Head of caudate nucleus (tissue), 42 donors: ENCODE data around the gene NT5C1A.

ENCODE experiments used
- DNase-seq, 42 donors: peaks; one replicate each; pipeline versions ENCODE4 v3.0.0 to v3.0.0-alpha.2; 2020 to 2021; ENCODE audit warnings: mixed read lengths in 7 of 42
- intact Hi-C: fragments of 100-400 bp; cut with DNase I; formaldehyde crosslinking; loops from one replicate; pipeline ENCODE4 v1.15.0; 2022

NT5C1A gene

GRCh38 chr1:39625009-39625408 lies 46.9 kb downstream of the NT5C1A start:
- intact Hi-C loops = no loop called here

DNA sequence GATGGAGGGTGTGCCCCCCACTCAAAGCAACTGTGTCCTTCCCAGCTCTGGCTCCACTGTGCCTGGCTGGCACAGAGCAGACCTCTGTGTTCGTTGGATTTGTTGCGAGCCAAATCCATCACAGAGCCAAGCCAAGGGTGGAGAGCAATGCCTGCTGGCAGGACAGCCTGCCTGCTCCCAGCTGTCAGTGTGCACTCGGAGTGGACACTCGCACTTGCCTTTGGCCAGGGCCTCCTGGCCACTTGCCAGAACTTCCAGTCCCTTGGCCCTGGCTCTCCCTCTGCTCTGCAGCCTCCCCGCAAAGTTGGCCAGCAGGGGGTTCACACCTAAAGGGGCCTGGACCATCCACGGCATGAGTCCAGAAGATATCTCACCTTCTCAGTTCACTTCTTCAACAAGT lies 48.9 kb downstream of the NT5C1A start:
- intact Hi-C loops = no loop called here
- DNase-seq = peak in 36 of 42 donors; percentile 11 to 73 (median 36)

More at GRCh38 chr1:39625009-39625408, 46.9 kb downstream of the NT5C1A start:
- no peak for DNase-seq

- intact Hi-C loops = no loop called here
- DNase-seq = no peak
Observed at GRCh38 chr1:39622427-39622826, 49.5 kb downstream of the NT5C1A start.

GRCh38 chr1:39620659-39621165 lies 51.2 kb downstream of the NT5C1A start:
- intact Hi-C loops = no loop called here

DNA sequence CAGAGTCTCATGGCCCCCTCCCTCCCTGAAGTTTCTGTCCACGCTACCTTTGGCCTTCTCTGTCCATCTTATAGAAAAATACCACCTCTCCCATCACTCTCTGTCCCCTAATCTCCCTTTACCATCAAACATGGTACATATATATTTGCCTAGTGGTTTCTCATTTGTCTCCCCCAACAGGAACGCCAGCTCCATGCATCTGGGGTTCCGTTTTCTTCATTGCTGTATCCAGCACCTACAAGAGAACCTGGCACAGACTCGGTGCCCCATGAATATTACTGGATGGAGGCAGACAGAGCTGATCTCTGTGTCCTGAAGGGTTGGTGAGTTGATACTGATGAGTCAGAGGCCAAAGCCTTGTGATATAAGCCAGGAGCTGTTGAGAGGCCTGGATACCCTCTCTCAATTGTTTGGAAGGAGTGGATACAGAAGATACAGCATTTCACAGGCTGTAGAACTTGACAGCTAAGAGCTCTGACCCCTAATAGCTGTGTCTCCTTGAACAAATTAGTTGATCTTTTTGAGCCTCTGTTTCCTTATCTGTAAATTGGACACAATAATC lies 54.3 kb downstream of the NT5C1A start:
- DNase-seq = no peak
- intact Hi-C loops = no loop called here

More at GRCh38 chr1:39620659-39621165, 51.2 kb downstream of the NT5C1A start:
- no peak for DNase-seq

DNA sequence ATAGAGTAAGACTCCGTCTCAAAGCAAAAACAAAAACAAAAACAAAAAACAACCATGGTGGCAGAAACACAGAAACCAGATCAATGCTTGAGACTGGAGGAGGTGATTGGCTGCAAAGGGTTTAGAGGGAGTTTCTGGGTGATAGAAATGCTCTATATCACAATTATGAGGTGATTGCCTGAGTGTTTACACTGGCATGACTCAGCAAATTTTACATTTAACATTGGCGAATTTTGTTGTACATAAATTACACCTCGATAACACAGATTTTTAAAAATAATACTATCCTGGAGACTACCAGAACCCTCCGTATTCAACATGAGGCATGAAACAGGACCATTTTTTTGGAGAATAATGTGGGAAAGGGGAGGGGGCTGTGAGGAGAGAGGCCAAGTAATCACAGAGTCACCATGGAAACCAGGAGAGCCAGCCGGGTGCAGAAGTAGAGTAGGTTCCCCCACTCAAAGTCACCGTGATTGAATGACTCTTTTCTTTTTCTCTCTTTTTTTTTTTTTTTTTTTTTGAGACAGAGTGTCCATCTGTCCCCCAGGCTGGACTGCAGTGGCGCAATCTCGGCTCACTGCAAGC lies 56.7 kb downstream of the NT5C1A start:
- DNase-seq = no peak
- intact Hi-C loops = no loop called here

DNA sequence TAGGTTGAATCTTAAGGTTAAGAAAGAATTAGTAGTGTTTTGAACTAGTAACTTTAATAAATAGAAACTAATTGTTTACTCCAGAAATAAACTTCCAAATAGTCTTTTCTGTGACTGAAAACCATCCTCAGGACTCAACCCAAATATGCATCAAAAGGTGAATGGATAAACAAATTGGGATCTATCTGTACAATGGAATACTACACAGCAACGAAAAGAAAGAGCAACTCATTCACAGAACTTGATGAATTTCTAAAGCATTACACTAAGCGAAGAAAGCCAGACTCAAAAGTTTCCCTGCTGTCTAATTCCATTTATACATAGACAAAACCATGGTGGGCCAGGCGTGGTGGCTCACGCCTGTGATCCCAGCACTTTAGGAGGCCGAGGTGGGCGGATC lies 57.4 kb downstream of the NT5C1A start:
- DNase-seq = no peak
- intact Hi-C loops = no loop called here

DNA sequence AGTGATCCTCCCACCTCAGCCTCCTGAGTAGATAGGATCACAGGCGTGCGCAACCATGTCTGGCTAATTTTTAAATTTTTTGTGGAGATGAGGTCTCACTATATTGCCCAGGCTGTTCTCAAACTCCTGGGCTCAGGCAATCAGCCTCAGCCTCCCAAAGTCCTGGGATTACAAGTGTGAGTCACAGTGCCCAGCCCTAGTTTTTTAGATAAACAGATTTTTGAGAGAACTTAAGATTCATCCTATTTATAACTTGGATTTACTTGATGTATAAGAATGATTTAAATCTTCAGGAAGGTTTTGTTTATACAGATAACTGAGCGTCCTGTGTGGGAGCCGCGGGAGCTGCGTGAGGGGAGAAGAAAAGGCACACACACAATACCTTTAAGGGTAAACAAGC lies 58.7 kb downstream of the NT5C1A start:
- DNase-seq = no peak
- intact Hi-C loops = no loop called here

DNA sequence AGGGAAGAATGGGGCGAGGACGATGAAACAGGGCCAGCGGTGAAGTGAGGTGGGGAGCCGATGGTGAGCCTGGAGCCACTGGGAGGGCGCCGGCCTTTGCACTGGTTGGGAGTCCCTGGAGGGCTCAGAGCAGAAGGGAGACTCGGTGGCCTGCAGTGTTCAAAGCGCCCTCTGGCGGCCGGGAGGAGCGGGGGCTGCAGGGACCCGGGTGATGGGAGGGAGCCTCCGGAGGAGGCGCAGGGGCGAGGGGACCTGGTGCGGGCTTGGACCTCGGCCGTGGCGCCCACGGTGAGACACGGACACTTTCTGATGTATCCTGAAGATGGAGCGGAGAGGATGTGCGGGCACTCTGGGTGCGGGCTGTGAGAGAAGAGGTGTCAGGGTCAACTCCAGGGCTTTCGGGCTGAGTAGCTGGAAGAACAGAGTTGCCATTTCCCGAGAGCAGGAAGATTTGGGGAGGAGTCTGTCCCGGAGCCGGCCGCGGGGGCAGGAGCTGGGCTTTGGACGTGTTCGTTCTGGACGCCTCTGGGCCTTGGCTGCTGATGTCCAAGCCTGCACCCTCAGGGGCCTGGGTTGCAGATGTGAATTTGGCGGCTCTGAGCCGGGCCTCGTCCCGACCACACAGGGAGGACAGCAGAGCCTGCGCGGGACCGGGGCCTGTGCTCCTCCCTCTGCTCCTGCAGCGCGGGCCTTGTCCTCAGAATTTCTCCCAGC lies 62.1 kb downstream of the NT5C1A start:
- peak in 32 of 42 donors; percentile 8 to 79 (median 40) for DNase-seq
- intact Hi-C loops = no loop called here
